Endodermal cell (in vitro differentiated cells): Measurements from ENCODE around the gene VWA5B2. TPM values are rescaled to one million over a fixed set of nuclear protein-coding genes. Genes with fewer than 3 reads are reported as not detected.

Source experiments
- DNase-seq: peaks from one replicate; pipeline ENCODE4 v3.0.0-alpha.2; 2017
- H3K27ac ChIP-seq: 2 replicates; pipeline ENCODE4 v1.5.1; 2013; ENCODE audit warnings: mild to moderate bottlenecking, low read depth, low read length, moderate library complexity
- H3K27me3 ChIP-seq: 2 replicates; pipeline ENCODE4 v1.6.1; 2013; ENCODE audit warnings: mild to moderate bottlenecking, low read length, moderate library complexity; ENCODE audit not compliant: insufficient read depth, control insufficient read depth, poor library complexity, severe bottlenecking
- H3K36me3 ChIP-seq: 2 replicates; pipeline ENCODE4 v1.7.0; 2013; ENCODE audit warnings: mild to moderate bottlenecking, low read length, moderate library complexity; ENCODE audit not compliant: control insufficient read depth, insufficient read depth
- H3K4me1 ChIP-seq: one replicate; pipeline ENCODE4 v1.7.0; 2013; ENCODE audit warnings: low read length; ENCODE audit not compliant: control insufficient read depth, insufficient read depth
- H3K4me3 ChIP-seq: 2 replicates; pipeline ENCODE4 v1.5.1; 2013; ENCODE audit warnings: mild to moderate bottlenecking, low read length, moderate library complexity
- H3K9ac ChIP-seq: 2 replicates; pipeline ENCODE4 v1.6.1; 2013; ENCODE audit warnings: mild to moderate bottlenecking, low read length, moderate library complexity; ENCODE audit not compliant: poor library complexity, severe bottlenecking; ENCODE audit errors: extremely low read depth
- H3K9me3 ChIP-seq: 2 replicates; pipeline ENCODE4 v1.6.1; 2013; ENCODE audit warnings: mild to moderate bottlenecking, low read length, moderate library complexity; ENCODE audit not compliant: control insufficient read depth
- H3K27ac Mint-ChIP-seq: 2 replicates; pipeline ENCODE4 v1.8.0; 2020; ENCODE audit warnings: mixed read lengths
- H3K27me3 Mint-ChIP-seq: 2 replicates; pipeline ENCODE4 v1.8.0; 2021; ENCODE audit warnings: mild to moderate bottlenecking, mixed read lengths; ENCODE audit not compliant: insufficient read depth
- H3K36me3 Mint-ChIP-seq: 2 replicates; pipeline ENCODE4 v1.8.0; 2020; ENCODE audit warnings: low read depth, mixed read lengths
- H3K4me1 Mint-ChIP-seq: 2 replicates; pipeline ENCODE4 v1.8.0; 2020; ENCODE audit warnings: mixed read lengths
- H3K4me3 Mint-ChIP-seq: 2 replicates; pipeline ENCODE4 v1.8.0; 2020; ENCODE audit warnings: mild to moderate bottlenecking, moderate library complexity, mixed read lengths
- H3K9me3 Mint-ChIP-seq: 2 replicates; pipeline ENCODE4 v1.8.0; 2020; ENCODE audit warnings: mild to moderate bottlenecking, mixed read lengths
- WGBS, 2 experiments: methylation state at CpG; one replicate each; pipeline versions ENCODE4 v1.1.5 to v1.1.7; 2013; ENCODE audit warnings: missing lambda C conversion rate in 2 of 2, mixed read lengths in 1 of 2; ENCODE audit not compliant: insufficient coverage in 1 of 2, insufficient read length in 1 of 2; 5-methylcytosine and 5-hydroxymethylcytosine counted together
- total RNA-seq, 2 donors: library from RNA; stranded (reverse); fragmentation: NEBNext Ultra II Directional in 1 of 2; extraction: Animal tissue kit (Norgen Biotek cat#: 25700) in 1 of 2; gene quantifications; 2 replicates in 1 of 2; 3 replicates in 1 of 2; pipeline ENCODE4 v1.2.1, GENCODE V29; 2021
- TF ChIP-seq, protein P1 (sequence below): fragments of 200-600 bp; sonication (generic); conservative IDR thresholded peaks from 2 replicates; pipeline ENCODE4 v1.5.0; 2021; ENCODE audit warnings: antibody characterized with exemption, mild to moderate bottlenecking

VWA5B2 gene
- total RNA-seq, 2 donors from 2014 or later, result 0.62 to 0.97 TPM

DNA sequence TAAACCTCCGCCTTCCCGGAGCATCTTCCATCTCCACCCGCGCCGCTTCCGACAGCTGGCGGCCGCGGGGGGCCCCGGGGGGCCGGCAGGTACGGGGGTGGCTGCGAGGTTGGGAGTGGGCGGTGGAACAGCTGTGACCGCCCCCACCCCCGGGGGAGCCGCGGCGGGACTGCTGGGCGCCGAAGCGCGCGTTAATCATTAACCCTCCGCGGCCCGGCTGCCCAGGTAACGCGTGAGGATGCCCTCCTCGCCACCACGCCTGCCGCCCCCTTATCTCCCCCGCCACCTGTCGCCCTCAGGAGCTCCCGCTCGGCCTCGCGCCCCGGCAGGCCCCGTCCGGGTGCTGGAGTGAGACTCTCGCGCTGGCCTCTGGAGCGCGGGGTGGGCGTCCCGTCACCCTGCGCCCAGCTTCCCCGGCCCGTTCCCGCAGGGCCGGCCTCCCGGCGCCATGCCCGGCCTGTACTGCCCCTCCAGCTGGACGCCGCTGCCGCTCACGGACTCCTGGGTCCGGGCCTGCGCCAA is 757 bp downstream of the VWA5B2 start:
- H3K27ac Mint-ChIP-seq, result no peak overlapping the region
- 3 to 4% methylated on average over 38 to 61 of the region's 61 CpGs for WGBS, 2 experiments
- peak overlapping the region; percentile 45 for H3K4me3 Mint-ChIP-seq
- TF ChIP-seq, protein P1, sequence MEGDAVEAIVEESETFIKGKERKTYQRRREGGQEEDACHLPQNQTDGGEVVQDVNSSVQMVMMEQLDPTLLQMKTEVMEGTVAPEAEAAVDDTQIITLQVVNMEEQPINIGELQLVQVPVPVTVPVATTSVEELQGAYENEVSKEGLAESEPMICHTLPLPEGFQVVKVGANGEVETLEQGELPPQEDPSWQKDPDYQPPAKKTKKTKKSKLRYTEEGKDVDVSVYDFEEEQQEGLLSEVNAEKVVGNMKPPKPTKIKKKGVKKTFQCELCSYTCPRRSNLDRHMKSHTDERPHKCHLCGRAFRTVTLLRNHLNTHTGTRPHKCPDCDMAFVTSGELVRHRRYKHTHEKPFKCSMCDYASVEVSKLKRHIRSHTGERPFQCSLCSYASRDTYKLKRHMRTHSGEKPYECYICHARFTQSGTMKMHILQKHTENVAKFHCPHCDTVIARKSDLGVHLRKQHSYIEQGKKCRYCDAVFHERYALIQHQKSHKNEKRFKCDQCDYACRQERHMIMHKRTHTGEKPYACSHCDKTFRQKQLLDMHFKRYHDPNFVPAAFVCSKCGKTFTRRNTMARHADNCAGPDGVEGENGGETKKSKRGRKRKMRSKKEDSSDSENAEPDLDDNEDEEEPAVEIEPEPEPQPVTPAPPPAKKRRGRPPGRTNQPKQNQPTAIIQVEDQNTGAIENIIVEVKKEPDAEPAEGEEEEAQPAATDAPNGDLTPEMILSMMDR, result no peak
- Histone ChIP-seq H3K4me3 (no peak overlapping the region), H3K9me3 (no peaks in the 10 kb centered on the region), H3K9ac (no peak overlapping the region), H3K36me3 (no peaks in the 10 kb centered on the region), H3K4me1 (no peaks in the 10 kb centered on the region), H3K27me3 (peaks cover 94% of the 10 kb centered on the region), H3K27ac (no peak overlapping the region)
- no peaks in the 10 kb centered on the region for H3K36me3 Mint-ChIP-seq
- peaks cover 2% of the 10 kb centered on the region for H3K4me1 Mint-ChIP-seq
- H3K9me3 Mint-ChIP-seq, result no peaks in the 10 kb centered on the region
- DNase-seq, result peak; percentile 69
- peaks cover 86% of the 10 kb centered on the region for H3K27me3 Mint-ChIP-seq

DNA sequence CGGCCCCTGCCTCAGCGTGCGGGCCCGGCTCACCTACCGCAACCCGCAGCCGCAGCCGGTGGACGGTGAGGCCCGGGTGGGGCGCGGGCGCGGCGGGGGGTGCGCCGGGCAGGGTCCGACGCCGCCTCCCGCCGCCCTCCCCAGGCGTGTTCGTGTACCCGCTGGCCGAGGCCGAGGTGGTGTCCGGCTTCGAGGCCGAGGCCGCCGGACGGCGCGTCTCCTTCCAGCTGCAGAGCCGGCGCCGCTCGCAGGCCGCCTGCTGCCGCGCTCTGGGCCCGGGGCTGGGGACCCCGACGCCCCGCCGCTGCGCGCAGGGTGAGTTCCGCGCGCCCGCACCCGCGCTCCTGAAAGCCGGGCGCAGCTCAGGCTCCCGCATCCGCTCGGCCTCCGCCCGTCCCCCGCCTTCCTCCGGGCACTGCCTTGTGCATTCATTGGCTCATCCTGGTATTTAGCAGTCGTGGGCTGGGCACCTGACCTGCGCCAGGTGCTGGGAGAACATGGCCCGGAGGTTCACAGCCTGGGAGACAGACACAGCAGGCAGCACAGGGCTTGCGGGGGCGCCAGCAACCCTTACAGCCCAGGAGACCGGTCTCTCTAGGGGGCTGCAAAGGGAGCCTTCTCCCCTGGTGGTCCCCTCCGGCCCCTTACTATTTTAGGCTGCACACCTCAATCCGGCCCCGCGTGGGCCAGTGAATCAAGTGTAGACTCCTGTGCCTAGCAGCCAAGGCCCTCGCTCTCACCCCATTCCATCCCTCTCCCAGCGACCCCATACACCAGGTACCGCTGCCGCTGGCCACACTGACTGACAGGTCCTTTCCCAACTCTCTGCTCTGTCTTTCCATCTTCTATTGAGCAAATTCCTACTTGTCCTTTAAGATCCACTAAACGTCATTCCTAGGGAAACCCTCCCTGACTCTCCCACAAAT is 1.5 kb downstream of the VWA5B2 start:
- no peak overlapping the region for H3K27ac Mint-ChIP-seq
- peaks cover 86% of the 10 kb centered on the region for H3K27me3 Mint-ChIP-seq
- peaks cover 5% of the 10 kb centered on the region for H3K4me1 Mint-ChIP-seq
- H3K36me3 Mint-ChIP-seq, result no peaks in the 10 kb centered on the region
- 11 to 28% methylated on average over 13 to 79 of the region's 79 CpGs for WGBS, 2 experiments
- H3K9me3 ChIP-seq, result no peaks in the 10 kb centered on the region
- H3K36me3 ChIP-seq, result no peaks in the 10 kb centered on the region
- H3K27ac ChIP-seq, result no peak overlapping the region
- peaks cover 3% of the 10 kb centered on the region for H3K4me1 ChIP-seq
- no peaks in the 10 kb centered on the region for H3K9me3 Mint-ChIP-seq
- H3K27me3 ChIP-seq, result peaks cover 91% of the 10 kb centered on the region
- DNase-seq, result peak; percentile 78
- no peak overlapping the region for H3K9ac ChIP-seq
- TF ChIP-seq, protein P1, result no peak
- no peak overlapping the region for H3K4me3 ChIP-seq
- peak overlapping the region; percentile 47 for H3K4me3 Mint-ChIP-seq

DNA sequence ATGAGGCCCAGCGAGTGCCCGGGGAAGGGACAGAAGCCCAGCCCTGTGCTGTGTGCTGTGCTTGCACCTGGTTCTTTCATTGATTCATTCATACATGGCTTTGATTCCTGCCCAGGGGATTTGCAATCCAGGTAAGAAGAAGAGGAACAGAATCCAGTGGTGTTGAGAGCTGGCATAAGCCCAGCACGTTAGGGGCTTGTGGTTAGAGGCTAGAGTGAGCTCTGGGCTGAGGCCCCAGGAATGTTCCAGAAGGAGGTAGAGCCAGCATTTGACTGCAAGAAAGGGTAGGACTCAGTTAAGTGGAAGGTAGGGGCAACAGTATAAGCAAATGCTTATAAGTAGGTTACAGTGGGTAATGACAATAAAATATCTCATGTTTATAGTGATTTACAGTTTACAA is 2.3 kb downstream of the VWA5B2 start:
- Histone ChIP-seq H3K36me3 (no peaks in the 10 kb centered on the region), H3K4me3 (no peak overlapping the region), H3K9ac (no peak overlapping the region), H3K9me3 (no peaks in the 10 kb centered on the region), H3K27ac (no peak overlapping the region), H3K27me3 (peaks cover 84% of the 10 kb centered on the region), H3K4me1 (peaks cover 3% of the 10 kb centered on the region)
- peaks cover 79% of the 10 kb centered on the region for H3K27me3 Mint-ChIP-seq
- H3K4me3 Mint-ChIP-seq, result peak overlapping the region; percentile 47
- H3K4me1 Mint-ChIP-seq, result peaks cover 9% of the 10 kb centered on the region
- H3K9me3 Mint-ChIP-seq, result no peaks in the 10 kb centered on the region
- TF ChIP-seq, protein P1, result no peak
- DNase-seq, result no peak
- H3K27ac Mint-ChIP-seq, result no peak overlapping the region
- WGBS, 2 experiments, result 65 to 82% methylated on average over 2 to 3 of the region's 3 CpGs
- no peaks in the 10 kb centered on the region for H3K36me3 Mint-ChIP-seq
